K562 (cell line): ENCODE data around the gene CHST7. TPM values are rescaled to one million over a fixed set of nuclear protein-coding genes. Genes with fewer than 3 reads are reported as not detected.

Source experiments
- ATAC-seq: fragments of 200-7000 bp; cut with Tn5 transposase; 3 replicates; pipeline ENCODE4 v1.9.1; 2020; ENCODE audit warnings: moderate library complexity
- BruUV-seq: library from RNA; stranded (reverse); fragments of 400-500 nt; replicated peaks from 2 replicates; lab custom pipeline; 2021; lab: Mats Ljungman, UMichigan
- CTCF ChIA-PET: fragments of 300-600 bp; formaldehyde crosslinking; extraction: SDS; loops from one replicate; lab custom pipeline; 2021; ENCODE audit warnings: low intra/inter-chr PET ratio; lab: Yijun Ruan, JAX
- POLR2A ChIA-PET: fragments of 300-600, 350-650 bp; sonication (Branson Sonifier 250); formaldehyde crosslinking; extraction: SDS; loops from one replicate; lab custom pipeline; 2021; ENCODE audit warnings: antibody characterized with exemption, inconsistent platforms; lab: Yijun Ruan, JAX
- DNase-seq, 4 experiments: peaks; one replicate each; pipeline versions ENCODE4 v3.0.0 to v3.0.0-alpha.2; 2011 to 2018; ENCODE audit warnings: low spot score in 3 of 4, mixed read lengths in 3 of 4; ENCODE audit errors: extremely low read depth in 1 of 4
- FAIRE-seq: peaks from 2 replicates; lab custom pipeline; 2011; peaks lifted over from hg19 to GRCh38; lab: Jason Lieb, UNC
- H2AFZ ChIP-seq: 2 replicates; pipeline ENCODE4 v1.6.0; 2011; ENCODE audit warnings: low read depth, low read length, control low read depth, inconsistent platforms
- H3K27ac ChIP-seq: fragments of 200-600 bp; 3 replicates; pipeline ENCODE4 v1.8.0; 2011; ENCODE audit warnings: low read depth, mild to moderate bottlenecking, control low read depth, inconsistent platforms, low read length, moderate library complexity, mixed read lengths; ENCODE audit errors: extremely low read depth
- H3K27me3 ChIP-seq, 2 experiments: fragments of 300-600 bp in 1 of 2; 2 replicates in 1 of 2; 3 replicates in 1 of 2; pipeline versions ENCODE4 v1.6.0 to v1.8.0; 2011; ENCODE audit warnings: inconsistent platforms in 2 of 2, low read length in 2 of 2, mild to moderate bottlenecking in 1 of 2, mixed read lengths in 1 of 2, moderate library complexity in 1 of 2; ENCODE audit not compliant: control insufficient read depth in 2 of 2, insufficient read depth in 2 of 2
- H3K36me3 ChIP-seq: fragments of 300-600 bp; 3 replicates; pipeline ENCODE4 v1.8.0; 2011; ENCODE audit warnings: mild to moderate bottlenecking, low read length, inconsistent platforms; ENCODE audit not compliant: control insufficient read depth, insufficient read depth
- H3K4me1 ChIP-seq, 2 experiments: fragments of 200-600 bp in 1 of 2; replicated peaks in 1 of 2; 2 replicates in 1 of 2; 3 replicates in 1 of 2; pipeline versions ENCODE4 v1.5.1 to v1.8.0; 2011; ENCODE audit warnings: inconsistent platforms in 2 of 2, low read length in 2 of 2, mild to moderate bottlenecking in 1 of 2, mixed read lengths in 1 of 2, moderate library complexity in 1 of 2; ENCODE audit not compliant: control insufficient read depth in 2 of 2, insufficient read depth in 2 of 2
- H3K4me2 ChIP-seq: 2 replicates; pipeline ENCODE4 v1.6.1; 2011; ENCODE audit warnings: low read length, control low read depth, inconsistent platforms, mixed read lengths; ENCODE audit not compliant: insufficient read depth
- H3K4me3 ChIP-seq: fragments of 200-600 bp; sonication (generic), shearing (Covaris generic); 2 replicates; pipeline ENCODE4 v1.5.1; 2016; ENCODE audit warnings: control low read depth, inconsistent platforms
- H3K79me2 ChIP-seq: fragments of 200-600 bp; 3 replicates; pipeline ENCODE4 v1.8.0; 2011; ENCODE audit warnings: low read length, inconsistent platforms; ENCODE audit not compliant: control insufficient read depth, insufficient read depth
- H3K9ac ChIP-seq, 2 experiments: 2 replicates each; pipeline versions ENCODE4 v1.6.0 to v1.6.1; 2011; ENCODE audit warnings: low read depth in 2 of 2, low read length in 2 of 2, control low read depth in 1 of 2, inconsistent platforms in 1 of 2, mild to moderate bottlenecking in 1 of 2, mixed read lengths in 1 of 2; ENCODE audit not compliant: insufficient read depth in 1 of 2
- H3K9me1 ChIP-seq: one replicate; pipeline ENCODE4 v1.6.0; 2011; ENCODE audit warnings: inconsistent platforms, mild to moderate bottlenecking, low read length, moderate library complexity; ENCODE audit not compliant: control insufficient read depth, insufficient read depth
- H3K9me3 ChIP-seq: replicated peaks from 2 replicates; pipeline ENCODE4 v1.5.1; 2011; ENCODE audit warnings: low read depth, low read length, inconsistent platforms; ENCODE audit not compliant: control insufficient read depth, insufficient read depth
- H4K20me1 ChIP-seq: replicated peaks from 2 replicates; pipeline ENCODE4 v1.6.1; 2011; ENCODE audit warnings: low read length, inconsistent platforms, mixed read lengths; ENCODE audit not compliant: control insufficient read depth, insufficient read depth
- BRF1 ChIP-seq: IDR thresholded peaks from 3 replicates; pipeline ENCODE4 v1.6.1; 2011; ENCODE audit warnings: borderline replicate concordance, mild to moderate bottlenecking; ENCODE audit not compliant: insufficient read length; ENCODE audit errors: extremely low read depth
- ETV5 ChIP-seq: sonication (generic); formaldehyde crosslinking; IDR thresholded peaks from 2 replicates; pipeline ENCODE4 v1.4.0; 2020; ENCODE audit warnings: low read depth, mild to moderate bottlenecking, missing genetic modification reagents
- GTF2E2 ChIP-seq: fragments of 200-800 bp; sonication (Bioruptor generic); IDR thresholded peaks from 2 replicates; pipeline ENCODE4 v1.6.1; 2016; ENCODE audit warnings: missing genetic modification characterization, missing compliant biosample characterization
- NCOA1 ChIP-seq: fragments of 450-650 bp; IDR thresholded peaks from 2 replicates; pipeline ENCODE4 v1.6.1; 2016; ENCODE audit warnings: low read depth
- SMAD1 ChIP-seq: fragments of 150-350 bp; IDR thresholded peaks from 2 replicates; pipeline ENCODE4 v1.6.1; 2014; ENCODE audit warnings: low read length, low read depth; ENCODE audit not compliant: partially characterized antibody
- SNRNP70 ChIP-seq: fragments of 200-400 bp; formaldehyde crosslinking; optimal IDR thresholded peaks from 2 replicates; pipeline ENCODE3; 2017; ENCODE audit warnings: low read depth, low read length
- SRSF7 ChIP-seq: fragments of 200-400 bp; formaldehyde crosslinking; optimal IDR thresholded peaks from 2 replicates; pipeline ENCODE3; 2017; ENCODE audit warnings: mild to moderate bottlenecking, low read depth, low read length
- STAT5B ChIP-seq: fragments of 250-450 bp; sonication (Bioruptor Pico); IDR thresholded peaks from 2 replicates; pipeline ENCODE4 v1.8.0; 2021; ENCODE audit warnings: mild to moderate bottlenecking, inconsistent platforms
- TARDBP ChIP-seq: fragments of 450-650 bp; IDR thresholded peaks from 2 replicates; pipeline ENCODE4 v1.6.1; 2016
- TBL1XR1 ChIP-seq, 2 experiments: IDR thresholded peaks; 2 replicates each; pipeline ENCODE4 v1.6.1; 2012; ENCODE audit warnings: improper control_type of control experiment in 2 of 2, low read length in 2 of 2, mild to moderate bottlenecking in 1 of 2
- ZNF695 ChIP-seq: fragments of 450-650 bp; formaldehyde crosslinking; IDR thresholded peaks from 2 replicates; pipeline ENCODE4 v1.4.0; 2020; ENCODE audit warnings: mild to moderate bottlenecking, moderate library complexity
- ZNF76 ChIP-seq: fragments of 250-450 bp; sonication (Bioruptor Pico); IDR thresholded peaks from 2 replicates; pipeline ENCODE4 v1.4.0; 2020; ENCODE audit warnings: mild to moderate bottlenecking, moderate library complexity, borderline replicate concordance
- WGBS: fragments of 100-300 bp; shearing (Covaris generic); methylation state at CpG from one replicate; pipeline ENCODE4 v1.1.6; 2016; ENCODE audit warnings: low coverage, mixed read lengths; ENCODE audit not compliant: insufficient coverage; ENCODE audit errors: missing lambda C conversion rate; 5-methylcytosine and 5-hydroxymethylcytosine counted together
- in situ Hi-C: fragments of 300-500 bp; cut with MboI; formaldehyde crosslinking; loops from 4 replicates; pipeline ENCODE4 v1.15.0; 2018; ENCODE audit warnings: inconsistent platforms, mixed read lengths
- intact Hi-C: fragments of 100-400 bp; cut with micrococcal nuclease; formaldehyde crosslinking; loops from 2 replicates; pipeline ENCODE4 v1.14.2; 2022
- polyA plus RNA-seq, 8 experiments: library from polyadenylated mRNA; depleted of rRNA in 4 of 8; stranded (reverse) in 5 of 8; unstranded in 3 of 8; fragments of >200 nt; fragmentation: Nextera tagmentation in 2 of 8; fragmentation: Illumina TruSeq in 1 of 8; extraction: Ambion mirVana in 2 of 8; extraction: Trizol in 1 of 8; gene quantifications; 2 replicates each; pipeline versions ENCODE4 v1.2.1 to v1.2.3, GENCODE V29; 2011 to 2014; ENCODE audit warnings: inconsistent platforms in 1 of 8, missing spikeins in 1 of 8
- total RNA-seq, 7 experiments: library from RNA; depleted of rRNA in 6 of 7; stranded (reverse); fragments of >200 nt in 6 of 7; fragmentation: Illumina TruSeq in 2 of 7; extraction: Trizol in 2 of 7; gene quantifications; 2 replicates each; pipeline versions ENCODE4 v1.2.1 to v1.2.3, GENCODE V29; 2011 to 2021; ENCODE audit warnings: low replicate concordance in 1 of 7
- TF ChIP-seq, protein P1 (sequence below): sonication (generic); formaldehyde crosslinking; IDR thresholded peaks from 2 replicates; pipeline ENCODE4 v1.8.0; 2022; ENCODE audit warnings: missing genetic modification reagents, mild to moderate bottlenecking, borderline replicate concordance
- TF ChIP-seq, protein P2 (sequence below): fragments of 450-650 bp; formaldehyde crosslinking; IDR thresholded peaks from 2 replicates; pipeline ENCODE4 v1.4.0; 2020; ENCODE audit warnings: mild to moderate bottlenecking, mixed read lengths
- TF ChIP-seq, protein P3 (sequence below): fragments of 250-450 bp; sonication (Bioruptor Pico); IDR thresholded peaks from 2 replicates; pipeline ENCODE4 v1.4.0; 2020
- TF ChIP-seq, protein P4 (sequence below), 2 experiments: fragments of 450-650 bp; IDR thresholded peaks; 2 replicates each; pipeline ENCODE4 v1.6.1; 2016

CHST7 gene
- total and polyA plus RNA-seq, 9 of the 15 experiments (the other 6 are each of a cell fraction or from before 2014, with no cell fraction given) = 0.04 to 0.41 (median 0.09) TPM; not detected in 2

DNA sequence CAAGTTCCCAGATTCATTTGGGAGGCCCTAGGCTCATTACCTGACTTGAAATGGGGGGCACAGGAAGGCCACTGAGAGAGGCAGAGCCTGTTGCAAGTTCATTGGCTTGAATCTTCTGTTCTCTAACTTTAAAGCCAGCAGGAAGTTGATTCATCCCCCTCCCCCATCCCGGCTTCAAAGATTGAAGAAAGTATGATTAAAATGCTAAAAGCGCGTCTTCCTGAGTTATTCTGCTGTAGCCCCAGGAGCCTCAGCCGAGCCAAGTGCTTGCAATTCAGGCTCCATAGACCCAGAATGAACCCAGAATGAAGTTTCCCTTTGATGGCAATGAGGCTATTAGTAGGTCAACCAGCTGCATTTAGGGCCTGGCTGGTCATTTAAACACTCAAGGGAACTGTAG, 14.7 kb downstream of the CHST7 start (continued):
- TF ChIP-seq NCOA1 (no peak), ETV5 (CRISPR knock-in tag) (no peak), TBL1XR1 (IDR thresholded peaks at IDR 0.05; ENCODE audit: low read length in 2 of 2) (no peak), STAT5B (CRISPR knock-in tag) (no peak), BRF1 (no peak)

DNA sequence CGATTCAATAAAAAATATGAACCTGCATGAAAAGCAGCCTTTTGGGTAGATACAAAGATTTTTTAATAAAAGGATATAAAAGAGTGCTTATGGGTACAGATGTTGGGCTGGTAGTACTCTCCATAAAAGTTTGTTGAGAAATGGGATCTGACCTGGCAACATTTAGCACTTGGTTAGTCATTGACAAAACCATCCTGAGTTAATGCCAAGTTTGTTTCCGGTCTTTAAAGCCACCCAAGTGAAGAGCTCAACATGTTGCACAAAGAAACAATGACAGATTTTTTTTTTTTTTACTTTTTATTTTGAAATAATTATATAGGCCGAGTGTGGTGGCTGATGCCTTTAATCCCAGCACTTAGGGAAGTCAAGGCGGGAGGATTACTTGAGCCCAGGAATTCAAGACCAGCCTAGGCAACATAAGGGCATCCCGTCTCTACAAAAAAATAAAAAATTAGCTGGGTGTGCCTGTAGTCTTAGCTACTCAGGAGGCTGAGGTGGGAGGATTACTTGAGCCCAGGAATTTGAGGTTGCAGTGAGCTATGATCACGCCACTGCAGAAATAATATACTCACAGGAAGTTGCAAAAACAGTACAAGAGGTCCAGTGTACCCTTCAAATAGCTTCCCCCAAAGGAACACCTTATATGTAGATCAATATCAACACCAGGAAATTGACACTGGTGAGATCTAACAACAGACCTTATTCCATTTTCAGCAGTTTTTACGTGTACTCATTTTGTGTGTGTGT, 16.6 kb downstream of the CHST7 start:
- Histone ChIP-seq H3K9me1 (no peaks in the 10 kb centered on the region), H3K4me2 (no peak overlapping the region), H3K27me3 (no peaks in the 10 kb centered on the region), H3K27ac (no peak overlapping the region), H3K9ac (no peak overlapping the region), H3K79me2 (no peaks in the 10 kb centered on the region), H3K4me1 (no peaks in the 10 kb centered on the region; a peak in 1 of 5 replicates), H3K4me3 (no peak overlapping the region), H3K9me3 (no peaks in the 10 kb centered on the region), H2AFZ (no peak overlapping the region), H3K36me3 (no peaks in the 10 kb centered on the region), H4K20me1 (no peaks in the 10 kb centered on the region)
- no peak for FAIRE-seq
- WGBS = 12% methylated on average over 7 of the region's 7 CpGs
- intact Hi-C loops (no loop called here), in situ Hi-C loops (no loop called here)
- no peak for DNase-seq
- CTCF ChIA-PET = no interaction called here
- POLR2A ChIA-PET = interaction anchor here (0.6 kb wide), 1 partner anchor 830 kb away, joined by 4 read pairs; no protein-coding TSS in a partner anchor
- no peak for ATAC-seq
- no TSS peak for BruUV-seq
- no peak for TF ChIP-seq ZNF695 (CRISPR knock-in tag)
- TF ChIP-seq ZNF76 (CRISPR knock-in tag) = no peak
- TF ChIP-seq GTF2E2 (tag) = no peak
- no peak for TF ChIP-seq TARDBP
- no peak for TF ChIP-seq SMAD1
- no peak for TF ChIP-seq SNRNP70
- TF ChIP-seq SRSF7 = no peak
- TF ChIP-seq, protein P1, sequence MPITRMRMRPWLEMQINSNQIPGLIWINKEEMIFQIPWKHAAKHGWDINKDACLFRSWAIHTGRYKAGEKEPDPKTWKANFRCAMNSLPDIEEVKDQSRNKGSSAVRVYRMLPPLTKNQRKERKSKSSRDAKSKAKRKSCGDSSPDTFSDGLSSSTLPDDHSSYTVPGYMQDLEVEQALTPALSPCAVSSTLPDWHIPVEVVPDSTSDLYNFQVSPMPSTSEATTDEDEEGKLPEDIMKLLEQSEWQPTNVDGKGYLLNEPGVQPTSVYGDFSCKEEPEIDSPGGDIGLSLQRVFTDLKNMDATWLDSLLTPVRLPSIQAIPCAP (CRISPR knock-in tag) = no peak
- TF ChIP-seq, protein P2, sequence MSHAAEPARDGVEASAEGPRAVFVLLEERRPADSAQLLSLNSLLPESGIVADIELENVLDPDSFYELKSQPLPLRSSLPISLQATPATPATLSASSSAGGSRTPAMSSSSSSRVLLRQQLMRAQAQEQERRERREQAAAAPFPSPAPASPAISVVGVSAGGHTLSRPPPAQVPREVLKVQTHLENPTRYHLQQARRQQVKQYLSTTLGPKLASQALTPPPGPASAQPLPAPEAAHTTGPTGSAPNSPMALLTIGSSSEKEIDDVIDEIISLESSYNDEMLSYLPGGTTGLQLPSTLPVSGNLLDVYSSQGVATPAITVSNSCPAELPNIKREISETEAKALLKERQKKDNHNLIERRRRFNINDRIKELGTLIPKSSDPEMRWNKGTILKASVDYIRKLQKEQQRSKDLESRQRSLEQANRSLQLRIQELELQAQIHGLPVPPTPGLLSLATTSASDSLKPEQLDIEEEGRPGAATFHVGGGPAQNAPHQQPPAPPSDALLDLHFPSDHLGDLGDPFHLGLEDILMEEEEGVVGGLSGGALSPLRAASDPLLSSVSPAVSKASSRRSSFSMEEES (CRISPR knock-in tag) = no peak
- TF ChIP-seq, protein P3, sequence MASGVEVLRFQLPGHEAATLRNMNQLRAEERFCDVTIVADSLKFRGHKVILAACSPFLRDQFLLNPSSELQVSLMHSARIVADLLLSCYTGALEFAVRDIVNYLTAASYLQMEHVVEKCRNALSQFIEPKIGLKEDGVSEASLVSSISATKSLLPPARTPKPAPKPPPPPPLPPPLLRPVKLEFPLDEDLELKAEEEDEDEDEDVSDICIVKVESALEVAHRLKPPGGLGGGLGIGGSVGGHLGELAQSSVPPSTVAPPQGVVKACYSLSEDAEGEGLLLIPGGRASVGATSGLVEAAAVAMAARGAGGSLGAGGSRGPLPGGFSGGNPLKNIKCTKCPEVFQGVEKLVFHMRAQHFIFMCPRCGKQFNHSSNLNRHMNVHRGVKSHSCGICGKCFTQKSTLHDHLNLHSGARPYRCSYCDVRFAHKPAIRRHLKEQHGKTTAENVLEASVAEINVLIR (CRISPR knock-in tag) = no peak
- TF ChIP-seq, protein P4, sequence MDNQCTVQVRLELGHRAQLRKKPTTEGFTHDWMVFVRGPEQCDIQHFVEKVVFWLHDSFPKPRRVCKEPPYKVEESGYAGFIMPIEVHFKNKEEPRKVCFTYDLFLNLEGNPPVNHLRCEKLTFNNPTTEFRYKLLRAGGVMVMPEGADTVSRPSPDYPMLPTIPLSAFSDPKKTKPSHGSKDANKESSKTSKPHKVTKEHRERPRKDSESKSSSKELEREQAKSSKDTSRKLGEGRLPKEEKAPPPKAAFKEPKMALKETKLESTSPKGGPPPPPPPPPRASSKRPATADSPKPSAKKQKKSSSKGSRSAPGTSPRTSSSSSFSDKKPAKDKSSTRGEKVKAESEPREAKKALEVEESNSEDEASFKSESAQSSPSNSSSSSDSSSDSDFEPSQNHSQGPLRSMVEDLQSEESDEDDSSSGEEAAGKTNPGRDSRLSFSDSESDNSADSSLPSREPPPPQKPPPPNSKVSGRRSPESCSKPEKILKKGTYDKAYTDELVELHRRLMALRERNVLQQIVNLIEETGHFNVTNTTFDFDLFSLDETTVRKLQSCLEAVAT (IDR thresholded peaks at IDR 0.05) = no peak
